Activated T-cell treated with anti-CD3 and anti-CD28 coated beads for 48 hours (primary cell): Measurements from ENCODE around the gene MRPL45.
A peak's percentile ranks its signal among the peaks of the same experiment; 100 is the strongest.

Experiments used
- DNase-seq: peaks from one replicate; pipeline ENCODE4 v3.0.0-alpha.2; 2020; ENCODE audit warnings: low read depth

MRPL45 gene

GRCh38 chr17:38349097-38349730 lies 52.2 kb downstream of the MRPL45 start:
- peak; percentile 78 for DNase-seq

GRCh38 chr17:38350035-38350434 lies 53.1 kb downstream of the MRPL45 start:
- no peak for DNase-seq

GRCh38 chr17:38351412-38352222 lies 54.6 kb downstream of the MRPL45 start, which contains the start of gene SOCS7:
TSS of gene SOCS7 (plus strand) at chr17:38351844. CDS start at chr17:38352053, 209 bp downstream.
- DNase-seq, result peak; percentile 92

GRCh38 chr17:38352245-38353085 lies 55.5 kb downstream of the MRPL45 start:
- DNase-seq, result peak; percentile 8

- no peak for DNase-seq
Observed at GRCh38 chr17:38353086-38353604, 56.2 kb downstream of the MRPL45 start.

- DNase-seq, result no peak
Observed at GRCh38 chr17:38353668-38354067, 56.7 kb downstream of the MRPL45 start.

- DNase-seq, result no peak
Observed at GRCh38 chr17:38354466-38354865, 57.5 kb downstream of the MRPL45 start.

- DNase-seq, result no peak
Observed at GRCh38 chr17:38355251-38355650, 58.3 kb downstream of the MRPL45 start.

GRCh38 chr17:38357486-38358123 lies 60.6 kb downstream of the MRPL45 start:
- DNase-seq, result no peak

GRCh38 chr17:38358586-38359513 lies 61.9 kb downstream of the MRPL45 start:
- DNase-seq, result no peak

GRCh38 chr17:38361694-38362465 lies 64.9 kb downstream of the MRPL45 start:
- no peak for DNase-seq

GRCh38 chr17:38363016-38363415 lies 66.0 kb downstream of the MRPL45 start:
- DNase-seq, result no peak

- DNase-seq, result no peak
Observed at GRCh38 chr17:38364741-38365140, 67.8 kb downstream of the MRPL45 start.

GRCh38 chr17:38369124-38369886 lies 72.3 kb downstream of the MRPL45 start:
- no peak for DNase-seq
